ENCODE measurements around the gene ITGAD. TPM values are rescaled to one million over a fixed set of nuclear protein-coding genes. Genes with fewer than 3 reads are reported as not detected.

ITGAD gene
- total and polyA plus RNA-seq, 10 donors: 1.2 to 25.8 (median 17.2) TPM

- DNase-seq: no peak
- Histone ChIP-seq H3K9me3 (no peaks in the 10 kb centered on the region), H3K36me3 (no peaks in the 10 kb centered on the region), H3K27ac (peak overlapping the region in 7 of 8 donors; percentile 4 to 91 (median 43)), H3K4me3 (no peak overlapping the region), H3K27me3 (replicated peaks in 1 of 7) (no peaks in the 10 kb centered on the region), H3K4me1 (peaks cover 4 to 75% (median 62%) of the 10 kb centered on the region in 6 donors)
- intact Hi-C loops (cut with DNase I; ENCODE audit: low total_unique reads): no loop called here
- TF ChIP-seq POLR2A (IDR thresholded peaks at IDR 0.05) (no peak), POLR2AphosphoS5 (IDR thresholded peaks at IDR 0.05) (peak in 1 of 3 donors; percentile 67), CTCF (IDR thresholded peaks at IDR 0.05 in 8 of 11, conservative IDR thresholded peaks at IDR 0.05 in 3 of 11) (no peak)
- WGBS, 5 donors: 69 to 76% (median 69%) methylated on average over 12 of the region's 12 CpGs
These were observed 42.7 kb upstream of the ITGAD start for GRCh38 chr16:31350275-31351005.

GRCh38 chr16:31351246-31351941 lies 41.7 kb upstream of the ITGAD start:
- H3K4me3 ChIP-seq: peak overlapping the region in 1 of 8 donors; percentile 55
- intact Hi-C loops (cut with DNase I; ENCODE audit: low total_unique reads): no loop called here
- H3K36me3 ChIP-seq: no peaks in the 10 kb centered on the region
- no peak for DNase-seq
- TF ChIP-seq POLR2AphosphoS5 (IDR thresholded peaks at IDR 0.05) (no peak), CTCF (IDR thresholded peaks at IDR 0.05 in 8 of 11, conservative IDR thresholded peaks at IDR 0.05 in 3 of 11) (no peak), POLR2A (IDR thresholded peaks at IDR 0.05) (no peak)
- WGBS, 5 donors: 65 to 75% (median 69%) methylated on average over 19 of the region's 19 CpGs
- H3K27ac ChIP-seq: peak overlapping the region in 7 of 8 donors; percentile 52 to 91 (median 87)
- H3K27me3 ChIP-seq (replicated peaks in 1 of 7): no peaks in the 10 kb centered on the region
- no peaks in the 10 kb centered on the region for H3K9me3 ChIP-seq
- peaks cover 4 to 85% (median 66%) of the 10 kb centered on the region in 6 donors for H3K4me1 ChIP-seq

- no peak for TF ChIP-seq POLR2A (IDR thresholded peaks at IDR 0.05)
- TF ChIP-seq CTCF (IDR thresholded peaks at IDR 0.05 in 8 of 11, conservative IDR thresholded peaks at IDR 0.05 in 3 of 11): no peak
- peak; percentile 33 to 78 (median 51) for TF ChIP-seq POLR2AphosphoS5 (IDR thresholded peaks at IDR 0.05)
- DNase-seq: peak; percentile 87
- WGBS, 5 donors: 14 to 46% (median 28%) methylated on average over 6 of the region's 6 CpGs
- H3K4me1 ChIP-seq: peaks cover 4 to 90% (median 69%) of the 10 kb centered on the region in 6 donors
- H3K36me3 ChIP-seq: no peaks in the 10 kb centered on the region
- H3K4me3 ChIP-seq: peak overlapping the region in 1 of 8 donors; percentile 55
- intact Hi-C loops (cut with DNase I; ENCODE audit: low total_unique reads): no loop called here
- H3K27ac ChIP-seq: peak overlapping the region in 7 of 8 donors; percentile 52 to 91 (median 87)
- no peaks in the 10 kb centered on the region for H3K9me3 ChIP-seq
- no peaks in the 10 kb centered on the region for H3K27me3 ChIP-seq (replicated peaks in 1 of 7)
These were observed 41.2 kb upstream of the ITGAD start for GRCh38 chr16:31351942-31352325.
